ENCODE data around the gene WDR64. TPM values are rescaled to one million over a fixed set of nuclear protein-coding genes. Genes with fewer than 3 reads are reported as not detected.

Gene WDR64
- total RNA-seq, 1 experiment from 2014 or later: not detected

- CTCF ChIA-PET: no interaction called here
- POLR2A ChIA-PET (ENCODE audit: low non-redundant PET): no interaction called here
- no peaks in the 10 kb centered on the region for H3K9me3 ChIP-seq (ENCODE audit: low read depth, low read length, poor library complexity, severe bottlenecking)
Observed at GRCh38 chr1:241644259-241644658, 7.8 kb upstream of the WDR64 start.

DNA sequence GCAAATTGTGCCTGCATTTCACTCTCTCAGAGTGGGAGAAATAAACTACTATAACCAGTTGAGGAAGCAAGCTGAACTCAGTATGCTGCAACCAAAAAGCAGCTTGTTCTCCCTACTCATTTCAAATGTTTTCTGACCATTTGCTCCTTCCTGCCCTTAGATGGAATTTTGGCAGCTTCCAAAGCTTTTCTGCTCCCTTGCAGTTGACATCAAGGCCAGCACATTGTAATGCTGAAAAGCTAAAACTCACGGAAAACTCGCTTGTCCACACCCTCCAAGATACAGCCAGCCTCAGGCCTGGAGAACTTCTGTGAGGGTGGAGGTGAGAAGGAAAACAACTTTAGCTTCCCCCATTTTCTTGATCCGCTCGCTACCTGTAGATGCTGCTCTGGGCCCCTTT lies 6.9 kb upstream of the WDR64 start:
- CTCF ChIA-PET: no interaction called here
- Histone ChIP-seq H3K4me3 (ENCODE audit: low read depth, low read length, poor library complexity, severe bottlenecking) (no peak overlapping the region), H3K9me3 (ENCODE audit: low read depth, low read length, poor library complexity, severe bottlenecking) (no peaks in the 10 kb centered on the region), H3K27ac (ENCODE audit: low read depth, low read length, poor library complexity, severe bottlenecking) (no peak overlapping the region), H3K27me3 (replicated peaks; ENCODE audit: insufficient read depth, low read depth, low read length, poor library complexity) (no peaks in the 10 kb centered on the region), H3K4me1 (ENCODE audit: insufficient read depth, low read length, poor library complexity, severe bottlenecking) (no peaks in the 10 kb centered on the region), H3K36me3 (ENCODE audit: insufficient read depth, low read length, poor library complexity, severe bottlenecking) (no peaks in the 10 kb centered on the region)
- BruUV-seq (replicated peaks): no TSS peak
- intact Hi-C loops (cut with micrococcal nuclease; ENCODE audit: unreplicated experiment): no loop called here
- POLR2A ChIA-PET (ENCODE audit: low non-redundant PET): no interaction called here
- no peak for DNase-seq (ENCODE audit: low spot score)
- no peak for TF ChIP-seq EZH2 (IDR thresholded peaks at IDR 0.05; ENCODE audit: borderline replicate concordance, low read depth, low read length, poor library complexity, severe bottlenecking)
- TF ChIP-seq, protein P1, sequence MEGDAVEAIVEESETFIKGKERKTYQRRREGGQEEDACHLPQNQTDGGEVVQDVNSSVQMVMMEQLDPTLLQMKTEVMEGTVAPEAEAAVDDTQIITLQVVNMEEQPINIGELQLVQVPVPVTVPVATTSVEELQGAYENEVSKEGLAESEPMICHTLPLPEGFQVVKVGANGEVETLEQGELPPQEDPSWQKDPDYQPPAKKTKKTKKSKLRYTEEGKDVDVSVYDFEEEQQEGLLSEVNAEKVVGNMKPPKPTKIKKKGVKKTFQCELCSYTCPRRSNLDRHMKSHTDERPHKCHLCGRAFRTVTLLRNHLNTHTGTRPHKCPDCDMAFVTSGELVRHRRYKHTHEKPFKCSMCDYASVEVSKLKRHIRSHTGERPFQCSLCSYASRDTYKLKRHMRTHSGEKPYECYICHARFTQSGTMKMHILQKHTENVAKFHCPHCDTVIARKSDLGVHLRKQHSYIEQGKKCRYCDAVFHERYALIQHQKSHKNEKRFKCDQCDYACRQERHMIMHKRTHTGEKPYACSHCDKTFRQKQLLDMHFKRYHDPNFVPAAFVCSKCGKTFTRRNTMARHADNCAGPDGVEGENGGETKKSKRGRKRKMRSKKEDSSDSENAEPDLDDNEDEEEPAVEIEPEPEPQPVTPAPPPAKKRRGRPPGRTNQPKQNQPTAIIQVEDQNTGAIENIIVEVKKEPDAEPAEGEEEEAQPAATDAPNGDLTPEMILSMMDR (conservative IDR thresholded peaks at IDR 0.05; ENCODE audit: low read depth, low read length): no peak

More at GRCh38 chr1:241644259-241644658, 7.8 kb upstream of the WDR64 start:
- Histone ChIP-seq H3K4me1 (ENCODE audit: insufficient read depth, low read length, poor library complexity, severe bottlenecking) (no peaks in the 10 kb centered on the region), H3K4me3 (ENCODE audit: low read depth, low read length, poor library complexity, severe bottlenecking) (no peak overlapping the region), H3K27me3 (replicated peaks; ENCODE audit: insufficient read depth, low read depth, low read length, poor library complexity) (no peaks in the 10 kb centered on the region), H3K36me3 (ENCODE audit: insufficient read depth, low read length, poor library complexity, severe bottlenecking) (no peaks in the 10 kb centered on the region), H3K27ac (ENCODE audit: low read depth, low read length, poor library complexity, severe bottlenecking) (no peak overlapping the region)
- TF ChIP-seq, protein P1 (conservative IDR thresholded peaks at IDR 0.05; ENCODE audit: low read depth, low read length): no peak
- TF ChIP-seq EZH2 (IDR thresholded peaks at IDR 0.05; ENCODE audit: borderline replicate concordance, low read depth, low read length, poor library complexity, severe bottlenecking): no peak
- BruUV-seq (replicated peaks): no TSS peak
- DNase-seq (ENCODE audit: low spot score): no peak
- intact Hi-C loops (cut with micrococcal nuclease; ENCODE audit: unreplicated experiment): no loop called here

DNA sequence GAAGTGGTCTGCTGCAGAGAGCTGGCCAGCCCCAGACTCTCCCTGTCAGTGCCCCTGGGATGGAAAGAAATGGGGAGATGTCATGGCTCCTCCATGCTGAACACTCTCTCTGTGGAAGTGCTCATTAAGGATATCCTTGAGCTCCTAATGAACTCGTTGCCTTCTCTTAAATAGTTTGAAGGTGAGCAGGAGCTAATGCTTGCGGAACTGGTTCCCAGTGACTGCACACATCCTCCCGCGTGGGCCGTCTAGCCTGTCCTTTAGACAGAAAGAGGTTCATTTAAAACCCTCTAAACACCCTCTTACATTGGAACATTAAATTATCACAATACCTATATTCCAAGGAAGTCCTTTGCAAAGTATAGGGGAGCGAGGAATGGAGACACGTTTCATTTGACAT lies 5.9 kb upstream of the WDR64 start:
- Histone ChIP-seq H3K4me1 (ENCODE audit: insufficient read depth, low read length, poor library complexity, severe bottlenecking) (no peaks in the 10 kb centered on the region), H3K36me3 (ENCODE audit: insufficient read depth, low read length, poor library complexity, severe bottlenecking) (no peaks in the 10 kb centered on the region), H3K9me3 (ENCODE audit: low read depth, low read length, poor library complexity, severe bottlenecking) (no peaks in the 10 kb centered on the region), H3K27me3 (replicated peaks; ENCODE audit: insufficient read depth, low read depth, low read length, poor library complexity) (no peaks in the 10 kb centered on the region), H3K4me3 (ENCODE audit: low read depth, low read length, poor library complexity, severe bottlenecking) (no peak overlapping the region), H3K27ac (ENCODE audit: low read depth, low read length, poor library complexity, severe bottlenecking) (no peak overlapping the region)
- DNase-seq (ENCODE audit: low spot score): no peak
- no TSS peak for BruUV-seq (replicated peaks)
- intact Hi-C loops (cut with micrococcal nuclease; ENCODE audit: unreplicated experiment): no loop called here
- TF ChIP-seq, protein P1 (conservative IDR thresholded peaks at IDR 0.05; ENCODE audit: low read depth, low read length): no peak
- TF ChIP-seq EZH2 (IDR thresholded peaks at IDR 0.05; ENCODE audit: borderline replicate concordance, low read depth, low read length, poor library complexity, severe bottlenecking): no peak
- ChIA-PET POLR2A (ENCODE audit: low non-redundant PET) (no interaction called here), CTCF (no interaction called here)

All from A673 (cell line).